Mucosa of rectum (tissue), 2 donors: Measurements from ENCODE around the gene TMEM9B.
A peak's percentile ranks its signal among the peaks of the same experiment; 100 is the strongest.
"Not testable (repeated sequence)": the region's sequence is repeated elsewhere in the genome, so short reads cannot be mapped to it uniquely, and the experiment has no call there.

Experiments used
- H3K27ac ChIP-seq, 2 donors: one replicate each; pipeline ENCODE4 v1.7.0; 2013; ENCODE audit warnings: inconsistent platforms in 2 of 2, low read depth in 2 of 2, low read length in 2 of 2
- H3K27me3 ChIP-seq, 2 donors: one replicate each; pipeline ENCODE4 v1.7.0; 2013; ENCODE audit warnings: low read length in 2 of 2; ENCODE audit not compliant: control insufficient read depth in 2 of 2, insufficient read depth in 2 of 2
- H3K36me3 ChIP-seq, 2 donors: one replicate each; pipeline ENCODE4 v1.7.0; 2013; ENCODE audit warnings: low read length in 2 of 2; ENCODE audit not compliant: control insufficient read depth in 2 of 2, insufficient read depth in 2 of 2
- H3K4me1 ChIP-seq, 2 donors: one replicate each; pipeline ENCODE4 v1.7.0; 2013; ENCODE audit warnings: low read length in 2 of 2, mild to moderate bottlenecking in 1 of 2; ENCODE audit not compliant: control insufficient read depth in 2 of 2, insufficient read depth in 2 of 2
- H3K4me3 ChIP-seq, 2 donors: one replicate each; pipeline ENCODE4 v1.7.0; 2013; ENCODE audit warnings: low read length in 2 of 2
- H3K9ac ChIP-seq, 2 donors: one replicate each; pipeline ENCODE4 v1.7.0; 2013; ENCODE audit warnings: low read length in 2 of 2, low read depth in 1 of 2, mild to moderate bottlenecking in 1 of 2
- H3K9me3 ChIP-seq, 2 donors: one replicate each; pipeline ENCODE4 v1.7.0; 2013; ENCODE audit warnings: low read length in 2 of 2; ENCODE audit not compliant: control insufficient read depth in 2 of 2
- donor health status: healthy.
- donor health status: Normal muscosa, but diverticular disease.

Gene TMEM9B

DNA sequence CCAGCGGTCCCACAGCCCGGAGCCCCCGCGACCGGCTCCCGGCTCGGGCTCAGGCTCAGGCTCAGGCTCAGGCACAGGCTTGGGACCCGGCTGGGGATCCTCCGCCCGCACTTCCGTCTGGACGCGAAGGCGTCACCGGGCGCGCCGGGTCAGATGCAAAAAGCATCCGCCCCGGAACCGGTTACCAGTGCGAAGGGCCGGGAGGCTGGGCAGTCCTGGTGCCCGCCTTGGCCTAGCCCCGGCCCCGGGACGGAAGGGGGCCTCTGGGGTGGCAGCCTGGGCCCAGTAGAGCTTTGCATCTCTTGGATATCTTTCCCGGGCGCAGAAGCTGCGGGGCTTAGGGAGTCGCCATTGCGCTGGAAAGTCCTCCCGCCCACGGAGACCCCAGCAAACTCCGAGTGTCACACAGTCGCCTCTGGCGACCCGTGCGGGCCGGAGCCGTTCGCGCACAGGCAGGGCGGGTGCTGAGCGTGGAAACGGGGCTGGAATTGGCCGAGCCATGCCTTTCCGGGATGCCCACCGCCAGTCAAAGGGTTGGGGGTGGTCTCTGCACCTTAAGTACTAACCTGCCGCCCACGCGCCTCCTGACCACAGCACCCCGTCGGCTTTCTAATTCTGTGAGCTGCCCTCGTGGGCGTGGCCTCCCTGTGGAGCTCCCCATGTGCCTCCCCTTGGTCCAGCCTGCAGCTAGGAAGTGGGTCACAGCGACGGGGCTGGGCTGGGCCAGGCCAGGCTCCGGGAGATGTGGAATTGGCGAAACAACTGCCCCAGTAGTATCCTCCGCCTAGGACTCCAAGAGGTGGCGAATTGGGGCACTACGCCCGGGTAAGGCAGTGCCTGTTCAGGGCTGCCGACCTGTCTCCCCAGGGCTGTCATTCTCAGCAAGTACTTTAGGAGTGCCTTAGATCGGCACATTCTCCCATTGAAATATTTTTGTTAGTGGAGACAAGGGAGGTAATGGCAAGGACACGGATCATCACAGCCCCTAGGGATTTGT lies at the start of gene TMEM9B:
Gene TMEM9B (minus strand): TSS at position 119 of the 997 bp plus-strand sequence. CDS start 129 bp downstream, outside the sequence.
- Histone ChIP-seq H3K36me3 (no peaks in the 10 kb centered on the region), H3K4me1 (peaks cover 17 to 19% of the 10 kb centered on the region in 2 donors), H3K9ac (peak within 1 kb of the TSS; percentile 97 to 99), H3K27me3 (no peaks in the 10 kb centered on the region), H3K9me3 (no peaks in the 10 kb centered on the region), H3K4me3 (peak within 1 kb of the TSS; percentile 90 to 97), H3K27ac (peak within 1 kb of the TSS; percentile 98 to 99)

DNA sequence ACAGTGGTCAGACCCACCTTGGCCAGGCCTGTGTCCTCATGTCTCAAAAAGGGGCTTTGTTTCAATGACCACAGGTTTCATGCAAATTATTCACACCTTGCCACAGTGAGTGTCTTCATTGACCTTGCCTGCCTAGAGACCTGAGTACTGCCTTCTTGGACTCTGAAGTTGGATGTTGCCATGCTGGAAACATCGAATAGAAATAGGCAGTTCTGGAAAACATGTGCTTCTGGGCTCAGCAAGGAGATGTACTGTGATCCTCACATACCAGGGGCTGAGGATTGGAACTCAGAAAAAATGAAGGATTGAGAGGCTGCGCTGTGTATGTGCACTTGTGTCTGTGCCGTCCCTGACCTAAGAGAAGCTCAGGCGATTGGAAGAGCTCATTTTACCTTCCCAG lies 49.1 kb upstream of the TMEM9B start:
- H3K36me3 ChIP-seq = no peaks in the 10 kb centered on the region
- H3K27me3 ChIP-seq = no peaks in the 10 kb centered on the region
- H3K4me1 ChIP-seq = no peaks in the 10 kb centered on the region
- no peak overlapping the region for H3K27ac ChIP-seq
- H3K9me3 ChIP-seq = no peaks in the 10 kb centered on the region
- no peak overlapping the region for H3K9ac ChIP-seq
- no peak overlapping the region for H3K4me3 ChIP-seq

- H3K9ac ChIP-seq, H3K9me3 ChIP-seq: not testable (repeated sequence)
Observed at GRCh38 chr11:9009538-9009937, 45.3 kb upstream of the TMEM9B start.

GRCh38 chr11:9008661-9009060 lies 44.4 kb upstream of the TMEM9B start:
- Histone ChIP-seq H3K4me1 (peaks cover 0 to under 1% of the 10 kb centered on the region in 2 donors), H3K9ac (no peak overlapping the region), H3K27me3 (peaks cover 2 to 5% of the 10 kb centered on the region in 2 donors), H3K27ac (no peak overlapping the region), H3K36me3 (no peaks in the 10 kb centered on the region), H3K4me3 (no peak overlapping the region), H3K9me3 (no peaks in the 10 kb centered on the region)

More at GRCh38 chr11:9009538-9009937, 45.3 kb upstream of the TMEM9B start:
- not testable (repeated sequence) for H3K4me3 ChIP-seq, H3K36me3 ChIP-seq, H3K27ac ChIP-seq, H3K4me1 ChIP-seq, H3K27me3 ChIP-seq

DNA sequence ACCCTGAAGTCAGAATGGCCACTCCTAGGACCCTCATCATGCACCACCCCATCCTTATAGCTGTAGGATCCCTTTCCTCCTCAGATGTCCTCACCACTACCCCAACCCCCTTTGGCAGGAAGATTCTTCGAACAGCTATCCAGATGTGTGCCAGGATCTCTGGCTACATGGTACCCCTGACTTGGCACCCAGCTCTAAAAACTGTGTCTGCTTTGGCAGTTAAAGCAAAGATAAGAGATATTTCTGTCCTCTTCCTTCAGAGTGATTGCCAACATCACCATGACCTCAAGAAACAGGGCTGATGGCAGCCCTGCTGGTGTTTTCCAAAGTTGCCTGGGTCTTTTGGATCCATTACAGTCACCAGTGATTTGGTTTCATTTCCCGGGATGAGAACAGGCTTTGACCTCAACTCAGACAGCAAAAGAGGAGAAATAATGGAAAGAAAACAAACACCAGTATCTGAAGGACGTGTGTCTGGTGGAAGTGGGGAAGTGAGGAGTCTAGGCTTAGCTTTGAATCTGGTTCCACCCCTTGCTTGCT lies 43.8 kb upstream of the TMEM9B start:
- Histone ChIP-seq H3K27ac (no peak overlapping the region), H3K9ac (no peak overlapping the region), H3K9me3 (no peaks in the 10 kb centered on the region), H3K36me3 (no peaks in the 10 kb centered on the region), H3K4me3 (no peak overlapping the region), H3K27me3 (peaks cover 7 to 11% of the 10 kb centered on the region in 2 donors), H3K4me1 (peaks cover 3 to 6% of the 10 kb centered on the region in 2 donors)

DNA sequence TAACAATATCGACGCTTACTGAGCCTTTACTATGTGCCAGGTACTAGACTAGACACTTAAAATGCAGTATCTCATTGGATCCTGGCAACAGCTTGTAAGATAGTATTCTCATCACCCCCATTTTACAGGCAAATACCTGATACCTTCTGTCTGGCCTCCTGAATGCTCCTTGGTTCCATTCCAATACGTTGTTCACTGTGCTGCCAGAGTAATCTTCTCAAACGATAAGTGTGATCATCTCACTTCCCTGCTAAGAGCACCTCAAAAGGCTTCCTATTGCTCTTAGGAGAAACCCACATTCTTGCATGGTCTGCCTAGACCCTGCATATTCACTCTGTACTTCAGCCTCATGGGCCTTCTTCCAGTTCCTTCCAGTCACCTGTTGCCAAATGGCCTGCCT lies 40.8 kb upstream of the TMEM9B start:
- H3K27ac ChIP-seq = no peak overlapping the region
- H3K4me3 ChIP-seq = no peak overlapping the region
- H3K4me1 ChIP-seq = peaks cover 3 to 9% of the 10 kb centered on the region in 2 donors
- no peaks in the 10 kb centered on the region for H3K9me3 ChIP-seq
- H3K9ac ChIP-seq = no peak overlapping the region
- peaks cover 23 to 33% of the 10 kb centered on the region in 2 donors for H3K27me3 ChIP-seq
- H3K36me3 ChIP-seq = no peaks in the 10 kb centered on the region

GRCh38 chr11:9004183-9004926 lies 40.1 kb upstream of the TMEM9B start:
- peak overlapping the region; percentile 20 to 50 for H3K4me3 ChIP-seq
- peaks cover 23 to 33% of the 10 kb centered on the region in 2 donors for H3K27me3 ChIP-seq
- H3K9me3 ChIP-seq = no peaks in the 10 kb centered on the region
- H3K27ac ChIP-seq = no peak overlapping the region
- no peaks in the 10 kb centered on the region for H3K36me3 ChIP-seq
- H3K9ac ChIP-seq = peak overlapping the region in 1 of 2 donors; percentile 48
- H3K4me1 ChIP-seq = peaks cover 3 to 9% of the 10 kb centered on the region in 2 donors

DNA sequence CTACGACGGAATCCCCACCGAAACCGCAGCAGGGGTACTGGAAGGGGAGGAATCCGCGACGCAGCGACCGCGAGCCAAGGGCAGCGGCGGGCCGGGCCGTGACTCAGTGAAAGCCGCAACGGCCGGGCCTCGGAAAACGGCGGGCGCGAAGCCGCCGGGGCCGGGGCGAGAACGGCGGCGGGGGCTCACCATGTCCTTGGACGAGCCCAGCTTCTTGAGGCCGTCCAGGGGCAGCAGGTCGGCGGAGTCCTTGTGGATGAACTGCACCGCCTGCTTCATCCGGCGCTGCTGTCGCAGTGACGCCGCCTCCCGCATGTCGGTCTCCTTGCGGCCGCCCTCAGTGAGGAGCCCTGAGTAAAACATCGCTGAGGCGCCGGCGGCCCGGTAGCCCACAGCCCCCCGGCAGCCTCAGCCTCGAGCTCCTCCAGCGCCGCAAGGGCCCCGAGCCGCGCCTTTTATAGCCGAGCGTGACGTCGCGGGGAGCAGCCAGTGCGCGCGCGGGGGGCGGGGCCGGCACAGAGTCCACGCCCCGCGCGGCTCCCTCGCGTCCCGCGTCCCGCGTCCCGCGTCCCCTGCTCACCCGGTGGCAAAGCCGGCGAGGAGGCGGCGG lies 39.4 kb upstream of the TMEM9B start, which contains the start of gene NRIP3:
Gene NRIP3 (minus strand): TSS at position 429 of the 610 bp plus-strand sequence. CDS start 66 bp downstream, at position 363.
- peak within 1 kb of the TSS in 1 of 2 donors; percentile 48 for H3K9ac ChIP-seq
- H3K36me3 ChIP-seq = no peaks in the 10 kb centered on the region
- peaks cover 23 to 33% of the 10 kb centered on the region in 2 donors for H3K27me3 ChIP-seq
- peaks cover 3 to 9% of the 10 kb centered on the region in 2 donors for H3K4me1 ChIP-seq
- H3K4me3 ChIP-seq = peak within 1 kb of the TSS; percentile 50 to 56
- H3K27ac ChIP-seq = no peak within 1 kb of the TSS
- no peaks in the 10 kb centered on the region for H3K9me3 ChIP-seq

DNA sequence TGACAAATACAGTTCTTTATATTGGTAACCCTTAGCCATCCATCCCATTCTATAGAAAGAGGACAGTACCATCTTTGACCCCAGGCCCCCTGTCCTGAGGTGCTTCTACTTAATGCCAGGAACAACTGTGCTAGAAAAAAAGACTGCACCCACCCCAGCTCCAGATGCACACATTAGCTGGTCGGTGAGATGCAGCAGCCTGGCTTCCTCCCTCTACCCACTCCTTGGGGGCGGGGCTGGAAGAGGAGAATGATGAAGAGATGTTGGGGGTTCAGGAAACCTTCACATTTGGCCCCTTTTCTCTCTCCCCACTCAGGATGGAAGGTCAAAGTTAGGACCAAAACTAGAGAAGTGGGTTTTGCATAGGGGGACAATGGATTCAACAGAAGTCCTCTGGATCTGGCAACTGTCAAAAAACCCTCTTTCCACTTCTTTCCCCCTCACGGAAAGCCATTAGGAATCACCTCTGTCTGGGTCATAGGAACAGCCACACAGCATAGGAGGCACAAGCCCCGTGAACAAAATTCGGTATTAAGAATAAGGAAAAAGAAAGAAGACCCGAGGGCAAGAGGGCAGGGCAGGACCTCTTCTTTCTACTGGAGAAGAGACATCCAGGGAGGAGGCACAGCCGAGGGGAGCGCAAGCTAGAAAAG lies 38.8 kb upstream of the TMEM9B start:
- Histone ChIP-seq H3K9me3 (no peaks in the 10 kb centered on the region), H3K27me3 (peaks cover 23 to 33% of the 10 kb centered on the region in 2 donors), H3K9ac (peak overlapping the region in 1 of 2 donors; percentile 48), H3K36me3 (no peaks in the 10 kb centered on the region), H3K4me1 (peaks cover 3 to 9% of the 10 kb centered on the region in 2 donors), H3K27ac (no peak overlapping the region), H3K4me3 (peak overlapping the region; percentile 50 to 56)
